Endodermal cell (in vitro differentiated cells): ENCODE results near the gene NPIPB2. TPM values are rescaled to one million over a fixed set of nuclear protein-coding genes. Genes with fewer than 3 reads are reported as not detected.
"Not testable (repeated sequence)": the region's sequence is repeated elsewhere in the genome, so short reads cannot be mapped to it uniquely, and the experiment has no call there.

ENCODE experiments used
- DNase-seq: peaks from one replicate; pipeline ENCODE4 v3.0.0-alpha.2; 2017
- H3K27ac ChIP-seq: 2 replicates; pipeline ENCODE4 v1.5.1; 2013; ENCODE audit warnings: mild to moderate bottlenecking, low read depth, low read length, moderate library complexity
- H3K27me3 ChIP-seq: 2 replicates; pipeline ENCODE4 v1.6.1; 2013; ENCODE audit warnings: mild to moderate bottlenecking, low read length, moderate library complexity; ENCODE audit not compliant: insufficient read depth, control insufficient read depth, poor library complexity, severe bottlenecking
- H3K36me3 ChIP-seq: 2 replicates; pipeline ENCODE4 v1.7.0; 2013; ENCODE audit warnings: mild to moderate bottlenecking, low read length, moderate library complexity; ENCODE audit not compliant: control insufficient read depth, insufficient read depth
- H3K4me1 ChIP-seq: one replicate; pipeline ENCODE4 v1.7.0; 2013; ENCODE audit warnings: low read length; ENCODE audit not compliant: control insufficient read depth, insufficient read depth
- H3K4me3 ChIP-seq: 2 replicates; pipeline ENCODE4 v1.5.1; 2013; ENCODE audit warnings: mild to moderate bottlenecking, low read length, moderate library complexity
- H3K9ac ChIP-seq: 2 replicates; pipeline ENCODE4 v1.6.1; 2013; ENCODE audit warnings: mild to moderate bottlenecking, low read length, moderate library complexity; ENCODE audit not compliant: poor library complexity, severe bottlenecking; ENCODE audit errors: extremely low read depth
- H3K9me3 ChIP-seq: 2 replicates; pipeline ENCODE4 v1.6.1; 2013; ENCODE audit warnings: mild to moderate bottlenecking, low read length, moderate library complexity; ENCODE audit not compliant: control insufficient read depth
- H3K27ac Mint-ChIP-seq: 2 replicates; pipeline ENCODE4 v1.8.0; 2020; ENCODE audit warnings: mixed read lengths
- H3K27me3 Mint-ChIP-seq: 2 replicates; pipeline ENCODE4 v1.8.0; 2021; ENCODE audit warnings: mild to moderate bottlenecking, mixed read lengths; ENCODE audit not compliant: insufficient read depth
- H3K36me3 Mint-ChIP-seq: 2 replicates; pipeline ENCODE4 v1.8.0; 2020; ENCODE audit warnings: low read depth, mixed read lengths
- H3K4me1 Mint-ChIP-seq: 2 replicates; pipeline ENCODE4 v1.8.0; 2020; ENCODE audit warnings: mixed read lengths
- H3K4me3 Mint-ChIP-seq: 2 replicates; pipeline ENCODE4 v1.8.0; 2020; ENCODE audit warnings: mild to moderate bottlenecking, moderate library complexity, mixed read lengths
- H3K9me3 Mint-ChIP-seq: 2 replicates; pipeline ENCODE4 v1.8.0; 2020; ENCODE audit warnings: mild to moderate bottlenecking, mixed read lengths
- WGBS, 2 experiments: methylation state at CpG; one replicate each; pipeline versions ENCODE4 v1.1.5 to v1.1.7; 2013; ENCODE audit warnings: missing lambda C conversion rate in 2 of 2, mixed read lengths in 1 of 2; ENCODE audit not compliant: insufficient coverage in 1 of 2, insufficient read length in 1 of 2; 5-methylcytosine and 5-hydroxymethylcytosine counted together
- total RNA-seq, 2 donors: library from RNA; stranded (reverse); fragmentation: NEBNext Ultra II Directional in 1 of 2; extraction: Animal tissue kit (Norgen Biotek cat#: 25700) in 1 of 2; gene quantifications; 2 replicates in 1 of 2; 3 replicates in 1 of 2; pipeline ENCODE4 v1.2.1, GENCODE V29; 2021
- TF ChIP-seq, protein P1 (sequence below): fragments of 200-600 bp; sonication (generic); conservative IDR thresholded peaks from 2 replicates; pipeline ENCODE4 v1.5.0; 2021; ENCODE audit warnings: antibody characterized with exemption, mild to moderate bottlenecking

The NPIPB2 gene
- total RNA-seq, 2 donors from 2014 or later, result 10.2 to 15.0 TPM

DNA sequence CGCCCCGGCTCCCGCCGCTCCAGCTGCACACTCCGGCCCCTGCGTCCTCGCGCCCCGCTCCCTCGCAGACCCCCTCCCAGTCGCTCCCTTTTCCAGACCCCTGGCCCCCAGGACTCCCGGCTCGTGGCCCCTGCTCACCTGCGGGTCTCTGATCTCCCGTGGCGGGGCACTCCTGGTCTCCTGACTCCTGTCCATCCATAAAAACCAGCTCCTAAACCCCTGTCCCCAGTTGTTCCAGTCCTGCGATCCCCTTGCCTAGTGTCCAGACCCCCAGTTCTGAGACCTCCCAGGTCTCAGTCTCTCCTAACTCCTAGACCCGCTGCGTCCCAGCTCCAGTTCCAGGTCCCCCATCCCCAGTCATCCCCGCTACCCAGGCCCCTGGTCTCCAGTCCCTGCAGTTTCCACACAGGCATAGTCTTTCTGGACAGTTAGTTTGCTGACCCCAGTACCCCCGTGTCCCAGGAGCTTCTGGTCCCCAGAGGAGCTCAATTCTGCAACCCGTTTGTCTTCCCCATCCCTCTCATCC lies 35.1 kb upstream of the NPIPB2 start:
- H3K36me3 ChIP-seq, result no peaks in the 10 kb centered on the region
- no peaks in the 10 kb centered on the region for H3K27me3 ChIP-seq
- H3K9me3 ChIP-seq, result no peaks in the 10 kb centered on the region
- Mint-ChIP-seq H3K27me3 (no peaks in the 10 kb centered on the region), H3K27ac (peak overlapping the region; percentile 77), H3K36me3 (peaks cover 14% of the 10 kb centered on the region), H3K4me3 (peak overlapping the region; percentile 91), H3K9me3 (no peaks in the 10 kb centered on the region), H3K4me1 (peaks cover 8% of the 10 kb centered on the region)
- 1 to 2% methylated on average over 11 to 22 of the region's 22 CpGs for WGBS, 2 experiments
- peak overlapping the region; percentile 49 for H3K9ac ChIP-seq
- H3K27ac ChIP-seq, result no peak overlapping the region
- no peaks in the 10 kb centered on the region for H3K4me1 ChIP-seq
- TF ChIP-seq, protein P1, sequence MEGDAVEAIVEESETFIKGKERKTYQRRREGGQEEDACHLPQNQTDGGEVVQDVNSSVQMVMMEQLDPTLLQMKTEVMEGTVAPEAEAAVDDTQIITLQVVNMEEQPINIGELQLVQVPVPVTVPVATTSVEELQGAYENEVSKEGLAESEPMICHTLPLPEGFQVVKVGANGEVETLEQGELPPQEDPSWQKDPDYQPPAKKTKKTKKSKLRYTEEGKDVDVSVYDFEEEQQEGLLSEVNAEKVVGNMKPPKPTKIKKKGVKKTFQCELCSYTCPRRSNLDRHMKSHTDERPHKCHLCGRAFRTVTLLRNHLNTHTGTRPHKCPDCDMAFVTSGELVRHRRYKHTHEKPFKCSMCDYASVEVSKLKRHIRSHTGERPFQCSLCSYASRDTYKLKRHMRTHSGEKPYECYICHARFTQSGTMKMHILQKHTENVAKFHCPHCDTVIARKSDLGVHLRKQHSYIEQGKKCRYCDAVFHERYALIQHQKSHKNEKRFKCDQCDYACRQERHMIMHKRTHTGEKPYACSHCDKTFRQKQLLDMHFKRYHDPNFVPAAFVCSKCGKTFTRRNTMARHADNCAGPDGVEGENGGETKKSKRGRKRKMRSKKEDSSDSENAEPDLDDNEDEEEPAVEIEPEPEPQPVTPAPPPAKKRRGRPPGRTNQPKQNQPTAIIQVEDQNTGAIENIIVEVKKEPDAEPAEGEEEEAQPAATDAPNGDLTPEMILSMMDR, result no peak
- peak overlapping the region; percentile 98 for H3K4me3 ChIP-seq
- DNase-seq, result no peak

DNA sequence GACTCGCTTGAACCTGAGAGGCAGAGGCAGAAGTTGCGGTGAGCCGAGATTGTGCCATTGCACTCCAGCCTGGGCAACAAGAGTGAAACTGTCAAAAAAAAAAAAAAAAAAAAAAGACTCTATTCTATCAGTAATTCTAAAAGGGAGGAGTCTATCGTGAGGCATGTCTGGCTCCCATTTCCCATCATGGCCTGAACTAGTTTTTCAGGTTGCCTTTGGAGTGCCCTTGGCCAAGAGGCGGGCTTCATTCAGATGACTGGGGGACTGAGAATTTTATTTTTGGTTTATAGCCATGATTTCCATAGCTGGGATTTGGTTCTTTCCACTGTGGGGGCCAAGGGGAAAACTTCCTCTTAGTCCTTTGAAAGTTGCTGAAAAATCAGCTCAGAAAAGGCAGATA lies 31.2 kb upstream of the NPIPB2 start:
- H3K36me3 Mint-ChIP-seq, result peaks cover 14% of the 10 kb centered on the region
- no peak overlapping the region for H3K27ac Mint-ChIP-seq
- H3K9me3 ChIP-seq, result no peaks in the 10 kb centered on the region
- no peaks in the 10 kb centered on the region for H3K36me3 ChIP-seq
- no peaks in the 10 kb centered on the region for H3K4me1 ChIP-seq
- H3K27ac ChIP-seq, result no peak overlapping the region
- H3K27me3 Mint-ChIP-seq, result no peaks in the 10 kb centered on the region
- TF ChIP-seq, protein P1, result no peak
- H3K4me3 Mint-ChIP-seq, result no peak overlapping the region
- no peaks in the 10 kb centered on the region for H3K27me3 ChIP-seq
- no peak for DNase-seq
- peaks cover 8% of the 10 kb centered on the region for H3K4me1 Mint-ChIP-seq
- H3K4me3 ChIP-seq, result no peak overlapping the region
- 92 to 100% methylated on average over 1 to 5 of the region's 5 CpGs for WGBS, 2 experiments
- H3K9me3 Mint-ChIP-seq, result no peaks in the 10 kb centered on the region
- H3K9ac ChIP-seq, result no peak overlapping the region

DNA sequence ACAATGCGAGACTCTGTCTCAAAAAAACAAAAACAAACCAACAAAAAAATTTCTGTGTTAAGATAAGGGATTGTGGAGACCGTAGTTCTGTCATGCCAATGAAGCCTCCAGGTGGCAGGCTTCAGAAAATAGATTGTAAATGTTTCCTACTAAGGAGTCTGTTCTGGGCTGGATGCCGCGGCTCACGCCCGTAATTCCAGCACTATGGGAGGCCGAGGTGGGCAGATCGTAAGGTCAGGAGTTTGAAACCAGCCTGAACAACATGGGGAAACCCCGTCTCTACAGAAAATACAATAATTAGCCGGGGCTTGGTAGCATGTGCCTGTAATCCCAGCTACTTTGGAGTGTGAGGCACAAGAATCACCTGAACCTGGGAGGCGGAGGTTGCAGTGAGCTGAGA lies 30.3 kb upstream of the NPIPB2 start:
- H3K27ac Mint-ChIP-seq, result no peak overlapping the region
- no peaks in the 10 kb centered on the region for H3K27me3 Mint-ChIP-seq
- WGBS, 2 experiments, result 81 to 84% methylated on average over 10 to 11 of the region's 11 CpGs
- no peak overlapping the region for H3K4me3 Mint-ChIP-seq
- Histone ChIP-seq H3K36me3 (no peaks in the 10 kb centered on the region), H3K9me3 (no peaks in the 10 kb centered on the region), H3K9ac (no peak overlapping the region), H3K27me3 (no peaks in the 10 kb centered on the region), H3K4me1 (no peaks in the 10 kb centered on the region), H3K4me3 (no peak overlapping the region), H3K27ac (no peak overlapping the region)
- H3K36me3 Mint-ChIP-seq, result peaks cover 14% of the 10 kb centered on the region
- no peaks in the 10 kb centered on the region for H3K9me3 Mint-ChIP-seq
- TF ChIP-seq, protein P1, result peak; percentile 65
- peak; percentile 67 for DNase-seq
- H3K4me1 Mint-ChIP-seq, result peaks cover 2% of the 10 kb centered on the region

DNA sequence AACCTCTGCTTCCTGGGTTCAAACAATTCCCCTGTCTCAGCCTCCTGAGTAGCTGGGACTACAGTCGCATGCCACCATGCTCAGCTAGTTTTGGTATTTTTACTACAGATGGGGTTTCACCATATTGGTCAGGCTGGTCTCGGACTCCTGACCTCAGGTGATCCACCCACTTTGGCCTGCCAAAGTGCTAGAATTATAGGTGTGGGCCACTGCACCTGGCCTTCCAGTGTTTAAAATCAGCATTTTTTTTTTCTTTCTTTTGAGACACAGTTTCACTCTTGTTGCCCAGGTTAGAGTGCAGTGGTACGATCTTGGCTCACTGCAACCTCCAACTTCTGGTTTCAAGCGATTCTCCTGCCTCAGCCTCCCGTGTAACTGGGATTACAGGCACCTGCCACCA lies 28.4 kb upstream of the NPIPB2 start:
- not testable (repeated sequence) for H3K36me3 ChIP-seq, H3K9me3 Mint-ChIP-seq, H3K27me3 Mint-ChIP-seq, DNase-seq, H3K9ac ChIP-seq, H3K4me3 Mint-ChIP-seq, H3K4me3 ChIP-seq, H3K27ac ChIP-seq, H3K4me1 Mint-ChIP-seq, H3K4me1 ChIP-seq, H3K27me3 ChIP-seq, H3K9me3 ChIP-seq, H3K27ac Mint-ChIP-seq
- 90 to 95% methylated on average over 4 to 5 of the region's 5 CpGs for WGBS, 2 experiments
- peaks cover 14% of the 10 kb centered on the region for H3K36me3 Mint-ChIP-seq
